Endodermal cell (in vitro differentiated cells): ENCODE data around the gene ALDH1L1. TPM values are rescaled to one million over a fixed set of nuclear protein-coding genes. Genes with fewer than 3 reads are reported as not detected.

Source experiments
- DNase-seq: peaks from one replicate; pipeline ENCODE4 v3.0.0-alpha.2; 2017
- H3K27ac ChIP-seq: 2 replicates; pipeline ENCODE4 v1.5.1; 2013; ENCODE audit warnings: mild to moderate bottlenecking, low read depth, low read length, moderate library complexity
- H3K27me3 ChIP-seq: 2 replicates; pipeline ENCODE4 v1.6.1; 2013; ENCODE audit warnings: mild to moderate bottlenecking, low read length, moderate library complexity; ENCODE audit not compliant: insufficient read depth, control insufficient read depth, poor library complexity, severe bottlenecking
- H3K36me3 ChIP-seq: 2 replicates; pipeline ENCODE4 v1.7.0; 2013; ENCODE audit warnings: mild to moderate bottlenecking, low read length, moderate library complexity; ENCODE audit not compliant: control insufficient read depth, insufficient read depth
- H3K4me1 ChIP-seq: one replicate; pipeline ENCODE4 v1.7.0; 2013; ENCODE audit warnings: low read length; ENCODE audit not compliant: control insufficient read depth, insufficient read depth
- H3K4me3 ChIP-seq: 2 replicates; pipeline ENCODE4 v1.5.1; 2013; ENCODE audit warnings: mild to moderate bottlenecking, low read length, moderate library complexity
- H3K9ac ChIP-seq: 2 replicates; pipeline ENCODE4 v1.6.1; 2013; ENCODE audit warnings: mild to moderate bottlenecking, low read length, moderate library complexity; ENCODE audit not compliant: poor library complexity, severe bottlenecking; ENCODE audit errors: extremely low read depth
- H3K9me3 ChIP-seq: 2 replicates; pipeline ENCODE4 v1.6.1; 2013; ENCODE audit warnings: mild to moderate bottlenecking, low read length, moderate library complexity; ENCODE audit not compliant: control insufficient read depth
- H3K27ac Mint-ChIP-seq: 2 replicates; pipeline ENCODE4 v1.8.0; 2020; ENCODE audit warnings: mixed read lengths
- H3K27me3 Mint-ChIP-seq: 2 replicates; pipeline ENCODE4 v1.8.0; 2021; ENCODE audit warnings: mild to moderate bottlenecking, mixed read lengths; ENCODE audit not compliant: insufficient read depth
- H3K36me3 Mint-ChIP-seq: 2 replicates; pipeline ENCODE4 v1.8.0; 2020; ENCODE audit warnings: low read depth, mixed read lengths
- H3K4me1 Mint-ChIP-seq: 2 replicates; pipeline ENCODE4 v1.8.0; 2020; ENCODE audit warnings: mixed read lengths
- H3K4me3 Mint-ChIP-seq: 2 replicates; pipeline ENCODE4 v1.8.0; 2020; ENCODE audit warnings: mild to moderate bottlenecking, moderate library complexity, mixed read lengths
- H3K9me3 Mint-ChIP-seq: 2 replicates; pipeline ENCODE4 v1.8.0; 2020; ENCODE audit warnings: mild to moderate bottlenecking, mixed read lengths
- WGBS, 2 experiments: methylation state at CpG; one replicate each; pipeline versions ENCODE4 v1.1.5 to v1.1.7; 2013; ENCODE audit warnings: missing lambda C conversion rate in 2 of 2, mixed read lengths in 1 of 2; ENCODE audit not compliant: insufficient coverage in 1 of 2, insufficient read length in 1 of 2; 5-methylcytosine and 5-hydroxymethylcytosine counted together
- total RNA-seq, 2 donors: library from RNA; stranded (reverse); fragmentation: NEBNext Ultra II Directional in 1 of 2; extraction: Animal tissue kit (Norgen Biotek cat#: 25700) in 1 of 2; gene quantifications; 2 replicates in 1 of 2; 3 replicates in 1 of 2; pipeline ENCODE4 v1.2.1, GENCODE V29; 2021
- TF ChIP-seq, protein P1 (sequence below): fragments of 200-600 bp; sonication (generic); conservative IDR thresholded peaks from 2 replicates; pipeline ENCODE4 v1.5.0; 2021; ENCODE audit warnings: antibody characterized with exemption, mild to moderate bottlenecking

Gene ALDH1L1
- total RNA-seq, 2 donors from 2014 or later: 1.0 to 1.6 TPM

DNA sequence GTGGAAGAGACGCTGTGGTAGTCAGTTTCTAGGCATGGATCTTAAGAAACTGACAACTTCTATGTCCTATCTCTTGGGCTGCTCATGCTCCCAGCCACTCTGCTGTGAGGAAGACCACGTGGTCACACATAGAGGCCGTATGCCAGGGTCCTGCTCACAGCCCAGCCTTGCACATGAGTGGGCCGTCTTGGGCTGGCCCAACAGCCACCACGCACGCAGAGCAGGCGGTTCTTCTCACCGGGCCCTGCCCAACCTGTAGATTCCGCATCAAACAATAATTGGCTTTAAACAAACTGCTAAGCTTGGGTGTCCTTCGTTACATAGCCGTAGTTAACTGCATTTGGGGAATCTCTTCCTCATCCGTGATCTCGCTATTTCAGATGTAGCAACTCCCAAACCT, 122.5 kb downstream of the ALDH1L1 start:
- H3K27ac ChIP-seq: no peak overlapping the region
- H3K4me3 Mint-ChIP-seq: no peak overlapping the region
- TF ChIP-seq, protein P1, sequence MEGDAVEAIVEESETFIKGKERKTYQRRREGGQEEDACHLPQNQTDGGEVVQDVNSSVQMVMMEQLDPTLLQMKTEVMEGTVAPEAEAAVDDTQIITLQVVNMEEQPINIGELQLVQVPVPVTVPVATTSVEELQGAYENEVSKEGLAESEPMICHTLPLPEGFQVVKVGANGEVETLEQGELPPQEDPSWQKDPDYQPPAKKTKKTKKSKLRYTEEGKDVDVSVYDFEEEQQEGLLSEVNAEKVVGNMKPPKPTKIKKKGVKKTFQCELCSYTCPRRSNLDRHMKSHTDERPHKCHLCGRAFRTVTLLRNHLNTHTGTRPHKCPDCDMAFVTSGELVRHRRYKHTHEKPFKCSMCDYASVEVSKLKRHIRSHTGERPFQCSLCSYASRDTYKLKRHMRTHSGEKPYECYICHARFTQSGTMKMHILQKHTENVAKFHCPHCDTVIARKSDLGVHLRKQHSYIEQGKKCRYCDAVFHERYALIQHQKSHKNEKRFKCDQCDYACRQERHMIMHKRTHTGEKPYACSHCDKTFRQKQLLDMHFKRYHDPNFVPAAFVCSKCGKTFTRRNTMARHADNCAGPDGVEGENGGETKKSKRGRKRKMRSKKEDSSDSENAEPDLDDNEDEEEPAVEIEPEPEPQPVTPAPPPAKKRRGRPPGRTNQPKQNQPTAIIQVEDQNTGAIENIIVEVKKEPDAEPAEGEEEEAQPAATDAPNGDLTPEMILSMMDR: no peak
- no peaks in the 10 kb centered on the region for H3K27me3 ChIP-seq
- H3K36me3 ChIP-seq: no peaks in the 10 kb centered on the region
- H3K36me3 Mint-ChIP-seq: peaks cover 6% of the 10 kb centered on the region
- H3K4me1 Mint-ChIP-seq: peaks cover 19% of the 10 kb centered on the region
- no peak overlapping the region for H3K27ac Mint-ChIP-seq
- 94 to 97% methylated on average over 9 to 13 of the region's 13 CpGs for WGBS, 2 experiments
- no peak for DNase-seq
- no peak overlapping the region for H3K9ac ChIP-seq
- no peaks in the 10 kb centered on the region for H3K9me3 Mint-ChIP-seq
- H3K4me1 ChIP-seq: peaks cover 8% of the 10 kb centered on the region
- no peak overlapping the region for H3K4me3 ChIP-seq
- no peaks in the 10 kb centered on the region for H3K9me3 ChIP-seq
- H3K27me3 Mint-ChIP-seq: no peaks in the 10 kb centered on the region

DNA sequence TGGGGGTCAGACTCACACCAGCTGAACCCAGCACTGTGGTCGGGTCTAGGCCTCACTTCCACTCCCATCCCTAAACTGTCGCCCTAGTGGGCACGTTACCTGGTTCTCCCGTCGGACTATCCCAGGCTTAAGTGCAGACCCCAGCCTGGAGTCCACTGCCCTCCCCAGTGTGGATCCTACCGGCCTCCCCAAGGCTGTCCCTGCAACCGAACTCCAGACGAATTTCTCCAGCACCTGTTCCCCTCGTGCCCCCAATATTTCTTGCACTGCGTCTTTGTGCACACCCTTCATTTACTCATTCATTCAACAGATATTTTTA, 122.9 kb downstream of the ALDH1L1 start:
- Mint-ChIP-seq H3K9me3 (no peaks in the 10 kb centered on the region), H3K4me3 (no peak overlapping the region), H3K4me1 (peaks cover 23% of the 10 kb centered on the region), H3K27ac (no peak overlapping the region), H3K36me3 (peaks cover 6% of the 10 kb centered on the region), H3K27me3 (no peaks in the 10 kb centered on the region)
- WGBS, 2 experiments: 79 to 87% methylated on average over 10 of the region's 10 CpGs
- TF ChIP-seq, protein P1: no peak
- Histone ChIP-seq H3K9ac (no peak overlapping the region), H3K36me3 (no peaks in the 10 kb centered on the region), H3K4me1 (peaks cover 10% of the 10 kb centered on the region), H3K4me3 (no peak overlapping the region), H3K27ac (no peak overlapping the region), H3K9me3 (no peaks in the 10 kb centered on the region), H3K27me3 (no peaks in the 10 kb centered on the region)
- DNase-seq: no peak

DNA sequence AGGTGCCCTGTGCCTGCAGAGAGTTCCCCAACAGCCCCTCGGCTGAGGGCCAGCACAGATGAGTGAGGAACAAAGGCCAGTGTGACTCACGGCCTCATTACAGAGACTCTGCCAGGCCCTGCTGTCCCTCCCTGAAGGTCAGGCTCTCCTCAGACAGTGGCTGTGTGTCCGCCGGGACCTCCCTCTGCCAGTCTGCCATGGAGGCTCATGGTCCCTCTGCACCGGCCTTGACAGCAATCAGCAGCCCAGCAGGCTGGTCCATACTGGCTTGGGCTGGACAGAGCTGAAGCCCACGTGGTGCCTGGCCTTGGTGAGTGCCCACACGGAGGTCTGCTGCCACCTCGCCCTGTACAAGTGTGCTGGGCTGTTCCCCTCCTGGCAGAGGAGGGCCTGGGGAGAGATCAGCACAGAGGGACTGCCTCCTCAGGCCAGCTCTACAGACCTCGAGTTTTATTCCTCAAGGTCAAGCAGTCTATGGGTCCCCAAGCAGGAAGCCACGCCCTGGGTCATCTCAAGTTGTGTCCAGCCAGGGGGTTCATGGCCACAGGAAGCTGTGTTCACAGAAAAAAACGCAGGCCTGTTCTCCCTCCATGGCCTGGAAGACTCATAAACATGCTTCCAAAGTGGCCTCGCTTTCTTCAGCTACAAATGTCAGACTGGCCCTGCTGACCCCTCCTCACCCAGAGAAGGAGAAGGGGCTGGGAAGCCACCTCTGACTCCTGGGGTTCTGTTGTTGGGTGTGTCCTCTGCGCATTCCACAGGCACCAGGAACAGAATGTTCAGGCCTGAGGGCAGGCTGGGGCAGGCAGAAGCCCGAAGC, 123.5 kb downstream of the ALDH1L1 start:
- DNase-seq: no peak
- Histone ChIP-seq H3K9ac (no peak overlapping the region), H3K36me3 (no peaks in the 10 kb centered on the region), H3K9me3 (no peaks in the 10 kb centered on the region), H3K4me3 (no peak overlapping the region), H3K27me3 (no peaks in the 10 kb centered on the region), H3K4me1 (peaks cover 10% of the 10 kb centered on the region), H3K27ac (no peak overlapping the region)
- Mint-ChIP-seq H3K9me3 (no peaks in the 10 kb centered on the region), H3K4me3 (no peak overlapping the region), H3K4me1 (peaks cover 27% of the 10 kb centered on the region), H3K36me3 (peaks cover 6% of the 10 kb centered on the region), H3K27ac (no peak overlapping the region), H3K27me3 (no peaks in the 10 kb centered on the region)
- 87 to 96% methylated on average over 9 to 14 of the region's 14 CpGs for WGBS, 2 experiments
- TF ChIP-seq, protein P1: no peak
